GM04504 (cell line): ENCODE data around the gene ARX.

Source experiments
- DNase-seq: peaks from one replicate; pipeline ENCODE4 v3.0.0-alpha.2; 2012; ENCODE audit warnings: low read depth

The ARX gene

GRCh38 chrX:25015486-25016360 is at the start of gene ARX:
TSS of gene ARX (minus strand) at chrX:25015965. CDS start at chrX:25015737, 228 bp downstream.
- DNase-seq, result no peak

- no peak for DNase-seq
These were observed 43.5 kb upstream of the ARX start for GRCh38 chrX:25059273-25059672.

GRCh38 chrX:25052798-25053534 is 37.2 kb upstream of the ARX start:
- no peak for DNase-seq

DNA sequence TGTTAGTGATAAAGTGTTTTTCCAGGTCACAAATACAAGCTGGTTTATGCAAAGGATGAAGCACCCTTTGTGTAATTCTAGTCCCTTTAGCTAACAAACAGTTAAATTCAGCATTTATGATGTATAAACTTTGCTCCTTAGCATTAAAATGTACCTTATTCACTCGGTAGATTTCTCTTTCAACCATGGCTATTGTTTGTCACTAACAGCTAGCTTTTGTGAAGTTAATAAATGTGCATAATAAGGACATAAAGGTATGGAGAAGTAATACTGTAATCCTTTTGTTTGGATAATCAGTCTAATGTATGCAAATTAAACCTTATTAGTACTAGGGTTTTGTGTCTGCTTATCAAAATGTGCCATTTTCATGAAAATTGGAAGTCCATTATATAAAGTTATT is 34.2 kb upstream of the ARX start:
- no peak for DNase-seq

- DNase-seq, result no peak
These were observed 33.6 kb upstream of the ARX start for GRCh38 chrX:25049357-25049756.

GRCh38 chrX:25048178-25048577 is 32.4 kb upstream of the ARX start:
- no peak for DNase-seq

DNA sequence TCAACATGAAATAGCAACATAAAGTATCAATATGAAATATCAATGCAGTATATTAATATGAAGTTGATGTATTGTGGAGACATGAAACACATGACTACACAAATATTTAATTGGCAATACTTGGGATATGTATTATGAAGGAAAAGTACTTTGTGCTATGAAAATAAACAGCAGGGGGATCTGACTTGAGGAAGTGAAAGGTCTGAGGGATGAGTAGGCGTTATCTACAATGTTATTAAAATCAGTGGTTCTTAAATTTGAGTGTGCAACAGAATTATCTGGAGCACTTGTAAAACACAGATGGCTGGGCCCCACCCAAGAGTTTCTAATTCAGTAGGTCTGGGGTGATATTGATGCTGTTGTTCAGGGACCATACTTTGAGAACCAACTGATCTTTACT is 27.4 kb upstream of the ARX start:
- DNase-seq, result no peak

GRCh38 chrX:25039036-25039435 is 23.3 kb upstream of the ARX start:
- no peak for DNase-seq

DNA sequence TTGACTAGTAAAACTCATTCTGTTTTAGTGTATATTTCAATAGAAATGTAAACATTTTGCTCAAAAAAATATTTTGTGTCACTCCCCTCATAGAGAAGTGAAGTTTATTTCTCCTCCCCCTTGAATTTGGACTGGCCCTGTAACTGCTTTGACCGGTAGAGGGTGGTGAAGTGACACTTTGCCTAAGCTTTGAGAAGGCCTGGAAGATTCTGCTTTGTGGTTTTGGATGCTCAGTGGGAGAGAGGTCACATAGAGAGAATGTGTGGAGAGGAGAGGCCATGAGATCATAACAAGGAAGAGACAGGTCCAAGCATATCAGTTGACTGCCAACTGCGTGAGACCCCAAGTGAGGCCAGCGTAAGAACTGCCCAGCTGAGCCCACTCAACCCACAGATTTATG is 19.1 kb upstream of the ARX start:
- DNase-seq, result no peak

DNA sequence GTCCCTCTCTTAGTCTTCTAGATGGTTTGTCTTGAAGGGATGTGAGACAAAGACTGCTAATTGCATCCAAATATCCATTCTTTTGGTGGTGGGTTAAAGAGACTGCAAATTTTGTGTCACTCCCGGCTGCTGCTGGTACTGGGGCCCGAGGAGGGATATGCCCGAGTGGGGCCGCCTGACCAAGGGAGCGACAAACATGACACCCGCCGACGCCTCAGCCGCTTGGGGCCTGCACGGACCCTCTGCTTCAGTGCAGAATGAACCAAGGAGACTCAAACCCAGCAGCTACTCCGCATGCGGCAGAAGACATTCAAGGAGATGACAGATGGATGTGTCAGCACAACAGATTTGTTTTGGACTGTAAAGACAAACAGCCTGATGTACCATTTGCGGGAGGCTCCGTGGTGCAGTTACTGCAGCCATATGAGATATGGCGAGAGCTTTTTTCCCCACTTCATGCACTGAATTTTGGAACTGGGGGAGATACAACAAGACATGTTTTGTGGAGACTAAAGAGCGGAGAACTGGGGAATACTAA is 13.6 kb upstream of the ARX start:
- no peak for DNase-seq

DNA sequence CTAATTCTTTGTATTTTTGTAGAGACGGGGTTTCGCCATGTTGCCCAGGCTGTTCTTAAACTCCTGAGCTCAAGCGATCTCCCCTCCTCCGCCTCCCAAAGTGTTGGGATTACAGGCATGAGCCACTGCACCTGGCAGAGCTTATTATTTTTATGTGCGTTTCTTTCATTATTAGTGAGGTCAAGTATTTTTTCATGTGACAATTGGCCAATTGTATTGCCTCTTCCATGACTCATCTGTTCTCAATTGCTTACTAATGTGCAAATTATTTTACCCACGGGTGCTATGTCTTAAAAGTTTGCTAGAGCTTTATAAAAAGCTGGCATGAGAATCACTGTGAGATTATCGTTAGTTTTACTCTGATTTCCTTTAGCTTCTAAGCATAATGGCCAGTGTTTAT is 13.0 kb upstream of the ARX start:
- no peak for DNase-seq

GRCh38 chrX:25026576-25026975 is 10.8 kb upstream of the ARX start:
- DNase-seq, result no peak

- DNase-seq, result no peak
These were observed 9.8 kb upstream of the ARX start for GRCh38 chrX:25025615-25026014.

- DNase-seq, result no peak
These were observed 8.1 kb upstream of the ARX start for GRCh38 chrX:25023908-25024307.

- no peak for DNase-seq
These were observed 6.9 kb upstream of the ARX start for GRCh38 chrX:25022499-25023325.

- DNase-seq, result no peak
These were observed 5.2 kb upstream of the ARX start for GRCh38 chrX:25020905-25021449.

DNA sequence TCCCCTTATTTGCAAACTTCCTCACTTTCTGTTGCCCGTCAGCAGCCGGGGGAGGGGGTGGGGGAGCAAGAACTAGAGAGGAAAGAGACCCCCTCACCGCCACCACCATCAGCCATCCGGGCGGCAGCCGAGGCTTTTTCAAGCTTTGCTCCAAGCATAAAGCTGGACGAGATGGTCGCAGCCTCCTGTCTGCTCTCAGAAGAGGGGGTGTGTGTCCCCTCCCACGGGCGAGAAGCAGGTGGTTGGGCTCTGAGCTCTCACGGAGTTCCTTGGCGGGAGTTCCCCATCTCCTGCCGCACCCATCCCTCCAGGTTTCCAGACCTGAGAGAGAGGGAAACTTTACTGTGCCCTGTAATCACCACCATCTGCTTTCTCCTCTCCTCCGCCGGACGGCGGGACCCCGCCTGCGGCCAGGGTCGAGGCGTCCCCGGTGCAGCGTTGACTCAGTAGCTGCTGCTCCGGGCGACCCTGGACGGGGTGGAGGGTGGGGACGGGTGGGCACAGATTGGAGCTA is 4.7 kb upstream of the ARX start:
- DNase-seq, result no peak

GRCh38 chrX:25019707-25020390 is 4.1 kb upstream of the ARX start:
- DNase-seq, result no peak

GRCh38 chrX:25018682-25019081 is 2.9 kb upstream of the ARX start:
- no peak for DNase-seq

DNA sequence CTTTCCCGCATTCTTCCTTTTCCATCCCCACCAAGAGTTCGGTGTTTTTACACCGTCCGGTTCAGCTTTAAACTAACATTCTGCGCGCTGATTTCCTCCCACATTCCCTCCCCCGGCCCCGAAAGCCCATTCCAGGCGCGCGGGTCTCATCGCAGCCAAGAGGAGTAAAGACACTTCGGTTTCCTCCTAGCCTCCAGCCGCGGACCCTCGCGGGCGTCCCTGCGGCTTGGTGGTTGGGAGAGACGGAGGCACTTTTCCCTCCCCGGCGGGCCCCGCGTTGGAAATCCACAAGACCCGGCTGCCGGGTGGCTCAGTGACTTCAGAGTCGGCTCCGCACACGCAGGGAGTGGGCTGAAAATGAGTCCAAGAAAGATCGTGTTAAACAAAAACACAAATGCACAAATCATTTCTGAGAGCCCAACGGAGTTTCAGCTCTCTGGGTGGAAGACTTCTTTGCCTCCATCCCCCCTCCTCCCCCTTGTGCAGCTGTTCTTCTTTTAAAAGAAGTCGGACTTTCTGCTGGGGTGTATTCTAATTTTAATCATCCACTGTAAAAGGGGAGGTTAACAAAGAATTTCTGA is 2.0 kb upstream of the ARX start:
- DNase-seq, result no peak
